ENCODE data around the gene SYCP2.
A peak's percentile ranks its signal among the peaks of the same experiment; 100 is the strongest.

Gene SYCP2

DNA sequence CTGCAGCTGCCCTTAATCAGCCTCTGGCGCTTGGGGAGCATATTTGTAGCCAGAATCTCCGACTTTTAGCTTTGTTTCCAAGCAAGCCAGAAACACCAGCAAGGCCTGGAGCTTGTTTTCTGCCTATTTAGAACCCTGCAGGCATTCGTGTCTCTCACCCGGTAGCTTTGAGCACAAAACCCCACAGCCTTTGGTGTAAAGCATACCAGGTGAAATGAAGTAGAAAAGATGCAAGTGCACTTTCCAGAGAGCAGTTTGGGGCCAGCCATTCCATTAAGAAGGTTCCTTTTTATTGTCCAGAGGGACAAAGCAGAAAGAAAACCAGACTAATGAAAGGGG lies 7.5 kb upstream of the SYCP2 start:
- DNase-seq (ENCODE audit: low read depth), result no peak

GRCh38 chr20:59940129-59940955 lies 6.9 kb upstream of the SYCP2 start, which contains the start of the genes FAM217B and PPP1R3D:
Gene FAM217B, plus strand, starts transcription at chr20:59940389. Its CDS starts 3,555 bp downstream, at chr20:59943944.
Gene PPP1R3D, minus strand, starts transcription at chr20:59940305. Its CDS starts 374 bp downstream, at chr20:59939931.
- DNase-seq (ENCODE audit: low read depth), result peak; percentile 84

DNA sequence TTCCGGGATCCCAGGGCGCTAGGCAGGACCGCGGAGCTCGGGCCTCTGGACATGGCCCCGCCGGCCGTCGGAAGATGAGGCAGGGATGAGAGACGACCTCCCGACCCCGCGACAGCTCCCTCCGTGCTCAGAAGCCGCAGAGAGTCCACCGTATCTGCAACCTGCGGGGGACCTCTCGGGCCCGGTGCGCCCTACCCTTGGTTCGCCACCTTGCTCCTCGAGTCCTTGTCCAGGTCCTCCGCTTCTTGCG lies 6.4 kb upstream of the SYCP2 start:
- no peak for DNase-seq (ENCODE audit: low read depth)

DNA sequence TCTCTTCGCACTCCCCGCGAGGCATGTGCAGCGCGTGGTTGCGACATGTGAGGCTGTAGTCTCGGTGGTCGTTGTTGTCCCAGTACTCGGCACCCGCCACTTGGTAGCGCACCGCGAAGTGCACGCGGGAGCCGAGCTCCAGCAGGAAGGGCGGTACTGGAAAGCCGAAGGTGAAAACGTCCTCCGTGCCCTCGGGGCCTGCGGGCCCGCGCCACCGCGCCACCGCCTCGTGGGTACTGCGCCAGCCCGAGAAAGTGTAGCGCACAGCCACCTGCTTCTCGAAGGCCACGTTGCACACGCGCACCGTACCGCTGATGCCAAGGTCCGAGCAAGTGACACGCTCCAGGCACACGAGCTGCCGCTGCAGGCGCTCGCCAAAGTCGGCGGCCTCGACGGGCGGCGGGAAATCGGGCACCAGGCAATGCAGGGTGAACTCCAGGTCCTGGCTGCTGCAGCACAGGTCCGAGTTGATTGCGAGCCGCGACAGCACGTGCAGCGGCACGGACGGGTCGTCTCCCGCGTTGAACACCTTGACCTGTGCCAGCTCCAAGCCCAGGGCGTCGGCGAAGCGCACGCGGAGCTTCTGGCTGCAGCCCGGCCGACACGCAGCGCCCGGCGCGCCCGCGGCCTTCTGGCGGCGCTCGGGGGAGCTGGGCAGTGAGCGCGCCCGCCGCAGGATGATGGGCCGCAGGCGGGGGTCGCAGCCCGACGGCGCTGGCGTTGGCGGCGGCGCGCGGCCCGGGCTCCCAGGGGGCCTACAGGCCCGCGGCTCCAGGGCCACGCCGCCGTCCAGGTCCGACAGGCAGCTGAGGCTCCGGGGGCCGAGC lies 5.8 kb upstream of the SYCP2 start:
- DNase-seq (ENCODE audit: low read depth), result no peak

DNA sequence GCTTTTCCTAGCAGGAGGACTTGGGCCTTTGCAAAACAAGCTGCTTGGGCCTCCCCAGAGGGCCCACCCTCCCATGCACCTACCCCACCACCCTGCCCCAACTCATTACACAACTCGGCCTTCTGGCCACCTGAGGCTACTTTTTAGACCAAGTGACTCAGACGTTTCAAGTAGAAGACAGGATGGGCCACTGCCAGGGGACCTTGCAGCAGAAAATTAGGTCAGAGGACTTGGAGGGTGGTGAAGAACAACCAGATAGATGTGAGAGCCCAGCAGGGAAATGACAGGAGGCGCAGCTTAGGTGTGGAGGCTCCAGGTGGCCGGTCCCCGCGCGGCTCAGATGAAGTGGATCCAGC lies 5.2 kb upstream of the SYCP2 start:
- no peak for DNase-seq (ENCODE audit: low read depth)

DNA sequence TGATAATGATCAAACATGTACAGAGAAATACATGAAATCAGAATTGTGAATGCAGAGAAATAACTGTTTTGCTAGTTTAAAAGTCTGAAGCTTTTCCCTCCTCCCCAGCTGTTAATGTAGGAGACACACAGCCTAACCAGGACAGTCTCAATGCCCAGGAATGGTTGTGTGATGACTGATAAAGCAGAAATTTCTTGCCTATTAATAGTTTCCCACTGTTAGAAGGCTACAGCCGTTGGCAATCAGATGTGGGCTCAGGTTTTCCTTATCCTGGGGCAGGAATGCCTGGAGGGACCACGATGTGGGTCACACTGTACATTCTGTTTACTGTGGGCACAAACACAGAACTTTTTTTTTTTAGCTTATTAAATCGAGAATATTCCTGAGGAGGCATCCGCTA lies 4.8 kb upstream of the SYCP2 start:
- no peak for DNase-seq (ENCODE audit: low read depth)

DNA sequence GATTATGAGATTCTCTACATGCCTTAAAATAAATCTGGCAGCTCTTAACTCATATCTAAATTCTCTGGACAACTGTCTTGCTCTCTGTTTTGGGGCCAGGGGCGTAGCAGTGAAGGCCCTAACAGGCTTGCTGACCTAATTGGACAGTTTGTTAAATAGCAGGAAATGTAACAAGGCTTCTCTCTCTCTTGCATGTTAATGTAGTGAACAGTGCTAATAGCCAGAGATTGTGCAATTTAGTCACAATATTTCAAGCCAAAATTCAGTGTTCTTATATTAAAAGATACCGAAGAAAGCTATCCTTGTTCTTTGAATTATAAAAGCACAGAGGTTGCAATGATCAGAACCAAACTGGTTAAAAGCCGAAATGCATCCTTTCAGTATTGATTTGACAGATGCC lies 3.7 kb upstream of the SYCP2 start:
- DNase-seq (ENCODE audit: low read depth), result no peak

DNA sequence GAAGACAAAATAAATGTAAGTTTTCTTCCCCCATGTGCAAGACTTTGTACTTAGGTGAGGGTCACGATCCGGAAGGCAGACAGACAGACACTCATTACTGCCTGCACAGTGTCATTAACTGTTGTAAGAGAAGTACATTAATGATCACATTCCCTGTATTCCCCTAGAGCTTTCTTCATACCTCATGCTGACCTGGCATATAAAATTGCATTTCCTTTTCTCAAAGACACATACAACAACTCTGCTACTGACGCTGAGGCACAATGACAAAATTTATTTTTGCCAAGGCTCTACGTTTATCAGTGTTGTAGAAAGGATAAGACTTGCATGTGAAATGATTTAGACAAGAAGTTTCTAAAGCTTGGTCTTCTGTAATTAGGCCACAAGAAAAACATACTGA lies 3.0 kb upstream of the SYCP2 start:
- DNase-seq (ENCODE audit: low read depth), result no peak

DNA sequence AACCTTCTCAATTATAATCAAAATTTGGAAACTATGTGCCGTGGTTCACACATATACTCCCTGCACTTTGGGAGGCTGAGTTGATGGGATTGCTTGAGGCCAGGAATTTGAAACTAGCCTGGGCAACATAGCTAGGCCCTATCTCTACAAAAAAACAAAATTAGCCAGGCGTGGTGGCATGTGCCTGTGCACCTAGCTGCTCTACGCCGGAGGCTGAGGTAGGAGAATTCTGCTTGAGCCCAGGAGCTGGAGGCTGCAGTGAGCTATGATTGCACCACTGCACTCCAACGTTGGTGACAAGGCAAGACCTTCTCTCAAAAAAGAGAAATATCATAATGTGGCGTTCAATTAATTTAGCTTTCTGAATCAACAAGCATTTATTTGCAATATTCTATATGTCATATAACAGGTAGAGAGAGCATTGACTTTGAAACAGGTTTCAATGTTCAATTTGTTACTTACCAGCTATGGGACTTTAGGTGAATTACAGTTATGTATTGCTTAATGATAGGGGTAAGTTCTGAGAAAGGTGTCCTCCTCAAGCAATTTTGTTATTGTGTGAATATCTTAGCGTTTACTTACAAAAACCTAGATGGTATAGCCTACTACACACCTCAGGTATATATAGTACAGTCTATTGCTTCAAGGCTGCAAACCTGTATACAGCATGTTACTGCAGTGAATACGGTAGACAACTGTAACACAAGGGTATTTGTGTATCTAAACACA lies 2.2 kb upstream of the SYCP2 start:
- no peak for DNase-seq (ENCODE audit: low read depth)

DNA sequence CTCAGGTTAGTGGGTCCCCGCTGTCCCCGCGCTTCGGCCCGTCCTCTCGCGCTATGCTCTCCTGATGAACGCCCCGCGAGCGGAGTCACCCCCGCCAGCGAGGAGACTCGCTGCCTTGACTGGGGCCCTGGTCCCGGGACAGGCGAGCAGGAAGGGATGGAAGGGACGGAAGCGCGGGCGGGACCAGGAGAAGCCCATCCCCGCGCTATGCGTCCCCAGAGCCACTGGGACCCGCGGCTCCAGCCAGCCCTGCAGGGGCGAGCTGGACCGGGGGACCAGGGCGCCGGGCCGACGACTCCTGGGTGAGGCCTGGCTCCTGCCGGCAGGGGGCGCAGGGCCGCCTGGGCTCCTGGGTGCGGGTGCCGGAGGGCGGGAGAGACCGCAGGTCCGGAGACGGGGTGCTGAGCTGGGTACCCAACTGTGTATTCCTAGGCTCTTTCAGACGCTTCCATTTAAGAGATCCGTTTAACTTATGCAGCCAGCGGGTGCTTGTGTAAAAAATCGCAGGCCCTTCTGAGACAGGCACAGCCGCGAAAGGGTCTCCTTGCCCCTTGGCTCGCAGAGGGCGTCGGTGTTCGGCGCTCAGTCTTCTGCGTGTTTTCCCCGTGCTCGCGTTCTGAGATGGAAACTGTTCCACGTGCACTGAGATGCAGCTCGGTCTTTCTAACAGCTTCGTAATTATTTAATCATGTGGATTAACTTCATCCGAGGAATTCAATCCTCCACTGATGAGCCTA lies 580 bp upstream of the SYCP2 start:
- peak; percentile 65 for DNase-seq (ENCODE audit: low read depth)

GRCh38 chr20:59932616-59933295 lies 681 bp downstream of the SYCP2 start:
- DNase-seq (ENCODE audit: low read depth), result no peak

- DNase-seq (ENCODE audit: low read depth), result no peak
These were observed 1.7 kb downstream of the SYCP2 start for GRCh38 chr20:59931511-59932312.

- DNase-seq (ENCODE audit: low read depth), result no peak
These were observed 7.5 kb downstream of the SYCP2 start for GRCh38 chr20:59925899-59926298.

DNA sequence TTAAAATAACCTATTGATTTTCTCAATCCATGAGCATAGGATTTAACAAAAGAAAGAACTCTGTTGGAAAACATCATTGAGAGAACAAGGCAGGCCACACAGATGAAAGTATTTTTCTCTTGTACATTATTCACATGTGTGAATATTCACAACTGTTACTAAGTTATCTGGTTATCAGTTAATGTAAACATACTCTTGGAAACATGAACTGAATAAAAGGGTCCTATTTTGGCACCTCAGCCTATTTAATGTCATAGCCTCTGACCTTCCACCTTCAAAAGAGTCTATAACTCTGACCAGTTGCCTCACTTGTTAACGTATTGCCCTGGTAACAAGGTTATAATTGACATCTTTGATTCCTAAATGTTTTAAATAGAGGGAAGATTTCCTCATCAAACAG lies 8.1 kb downstream of the SYCP2 start:
- no peak for DNase-seq (ENCODE audit: low read depth)

- no peak for DNase-seq (ENCODE audit: low read depth)
These were observed 9.9 kb downstream of the SYCP2 start for GRCh38 chr20:59923514-59923913.

GRCh38 chr20:59920944-59921343 lies 12.5 kb downstream of the SYCP2 start:
- DNase-seq (ENCODE audit: low read depth), result no peak

DNA sequence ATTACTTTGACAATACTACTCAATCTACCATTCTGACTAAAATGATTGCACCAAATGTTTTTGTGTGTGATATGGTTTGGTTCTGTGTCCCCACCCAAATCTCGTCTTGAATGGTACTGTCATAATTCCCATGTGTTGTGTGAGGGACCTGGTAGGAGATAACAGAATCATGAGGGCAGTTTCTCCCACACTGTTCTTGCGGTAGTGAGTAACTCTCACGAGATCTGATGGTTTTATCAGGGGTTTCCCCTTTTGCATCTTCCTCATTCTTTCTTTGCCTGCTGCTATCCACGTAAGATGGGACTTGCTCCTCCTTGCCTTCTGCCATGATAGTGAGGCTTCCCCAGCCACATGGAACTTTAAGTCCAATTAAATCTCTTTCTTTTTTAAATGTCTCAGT lies 20.8 kb downstream of the SYCP2 start:
- DNase-seq (ENCODE audit: low read depth), result no peak

GRCh38 chr20:59911041-59911440 lies 22.4 kb downstream of the SYCP2 start:
- DNase-seq (ENCODE audit: low read depth), result no peak

- DNase-seq (ENCODE audit: low read depth), result no peak
These were observed 24.6 kb downstream of the SYCP2 start for GRCh38 chr20:59908855-59909254.

DNA sequence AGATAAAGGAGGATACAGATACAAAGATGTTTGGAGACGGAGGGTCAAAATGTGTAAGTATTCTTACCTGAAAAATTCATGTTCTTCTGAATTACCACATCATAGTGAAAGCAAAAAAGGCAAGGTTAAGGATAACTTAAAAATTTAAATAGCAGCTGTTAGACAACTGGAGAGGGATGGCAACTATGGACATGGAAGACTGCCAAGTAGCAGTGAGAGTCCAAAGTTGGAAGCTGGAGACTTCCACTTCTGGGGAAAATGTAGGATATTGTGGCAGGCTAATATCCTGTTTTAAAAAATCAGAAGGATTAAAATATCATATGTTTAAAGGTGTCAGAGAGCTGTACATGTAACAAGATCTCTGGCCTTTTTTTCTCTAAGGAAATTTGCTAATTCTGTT lies 29.8 kb downstream of the SYCP2 start:
- no peak for DNase-seq (ENCODE audit: low read depth)

DNA sequence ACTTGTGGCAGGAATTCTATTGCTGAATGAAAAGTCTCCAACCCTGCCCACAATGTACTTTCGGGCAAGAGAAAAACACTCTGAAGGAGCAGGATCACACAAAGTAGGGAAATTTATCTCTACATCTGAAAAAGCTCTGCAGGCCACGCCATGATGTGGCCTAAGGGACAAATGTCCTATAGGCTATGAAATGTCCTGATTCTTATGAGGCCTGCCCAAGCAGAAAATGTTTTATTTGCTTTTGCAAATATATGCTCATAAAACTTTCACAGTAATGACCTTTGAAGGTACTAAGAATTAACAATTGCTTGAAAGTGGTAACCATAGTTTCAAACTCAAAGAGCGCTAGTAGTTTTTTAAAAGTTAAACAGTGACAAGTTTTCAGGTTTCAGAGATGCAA lies 31.0 kb downstream of the SYCP2 start:
- DNase-seq (ENCODE audit: low read depth), result no peak
